ENCODE data around the gene RAB7B.
A peak's percentile ranks its signal among the peaks of the same experiment; 100 is the strongest.

Gene RAB7B

DNA sequence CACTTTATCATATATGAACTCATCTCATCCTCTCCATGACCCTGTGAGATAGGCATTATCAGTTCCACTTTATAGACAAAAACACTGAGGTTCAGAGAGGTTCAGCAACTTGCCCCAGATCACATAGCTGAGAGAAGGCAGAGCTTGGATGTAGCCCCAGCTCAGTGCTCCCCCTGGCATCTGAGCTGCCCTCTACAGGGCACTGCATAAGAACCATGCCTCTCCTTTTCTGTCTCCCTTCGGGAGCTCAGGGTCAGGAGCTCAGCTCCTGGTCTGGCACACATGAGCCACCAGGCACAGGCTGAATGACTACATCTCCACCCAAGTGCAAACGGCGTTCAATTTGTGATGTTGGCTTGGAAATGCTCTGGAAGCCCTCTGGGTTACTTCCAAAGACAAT, 16.9 kb downstream of the RAB7B start:
- TF ChIP-seq, protein P1, sequence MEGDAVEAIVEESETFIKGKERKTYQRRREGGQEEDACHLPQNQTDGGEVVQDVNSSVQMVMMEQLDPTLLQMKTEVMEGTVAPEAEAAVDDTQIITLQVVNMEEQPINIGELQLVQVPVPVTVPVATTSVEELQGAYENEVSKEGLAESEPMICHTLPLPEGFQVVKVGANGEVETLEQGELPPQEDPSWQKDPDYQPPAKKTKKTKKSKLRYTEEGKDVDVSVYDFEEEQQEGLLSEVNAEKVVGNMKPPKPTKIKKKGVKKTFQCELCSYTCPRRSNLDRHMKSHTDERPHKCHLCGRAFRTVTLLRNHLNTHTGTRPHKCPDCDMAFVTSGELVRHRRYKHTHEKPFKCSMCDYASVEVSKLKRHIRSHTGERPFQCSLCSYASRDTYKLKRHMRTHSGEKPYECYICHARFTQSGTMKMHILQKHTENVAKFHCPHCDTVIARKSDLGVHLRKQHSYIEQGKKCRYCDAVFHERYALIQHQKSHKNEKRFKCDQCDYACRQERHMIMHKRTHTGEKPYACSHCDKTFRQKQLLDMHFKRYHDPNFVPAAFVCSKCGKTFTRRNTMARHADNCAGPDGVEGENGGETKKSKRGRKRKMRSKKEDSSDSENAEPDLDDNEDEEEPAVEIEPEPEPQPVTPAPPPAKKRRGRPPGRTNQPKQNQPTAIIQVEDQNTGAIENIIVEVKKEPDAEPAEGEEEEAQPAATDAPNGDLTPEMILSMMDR (IDR thresholded peaks at IDR 0.05; ENCODE audit: extremely low read depth, missing control alignments) = no peak
- DNase-seq (ENCODE audit: low spot score) = no peak

DNA sequence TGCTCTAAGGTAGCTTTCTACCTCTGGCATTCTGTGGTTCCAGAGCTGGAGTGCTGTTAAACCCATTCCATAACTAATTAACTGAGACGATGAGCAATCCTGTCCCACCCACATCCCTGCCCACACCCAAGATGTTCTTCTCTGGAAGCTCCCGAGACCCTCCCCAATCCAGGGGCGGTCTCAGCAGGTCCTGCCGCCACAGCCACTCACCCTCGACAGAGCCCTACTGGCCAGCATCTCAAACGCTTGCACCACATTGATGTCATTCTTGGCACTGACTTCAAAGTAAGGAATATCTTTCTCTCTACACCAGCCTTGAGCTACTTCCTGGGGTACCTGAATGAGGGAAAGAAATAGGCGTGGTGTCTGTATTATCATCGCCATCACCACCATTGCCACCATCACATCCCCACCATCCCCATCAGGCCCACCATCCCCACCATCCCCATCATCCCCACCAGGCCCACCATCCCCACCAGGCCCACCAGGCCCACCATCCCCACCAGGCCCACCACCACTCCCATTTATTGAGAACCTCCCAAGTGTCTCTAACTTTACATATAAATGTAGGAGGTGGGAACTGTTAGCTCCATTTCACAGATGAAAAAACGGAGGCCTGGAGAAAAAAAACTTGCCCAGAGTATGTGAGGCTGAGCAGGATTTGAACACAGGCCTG, 17.7 kb downstream of the RAB7B start:
- no peak for DNase-seq (ENCODE audit: low spot score)
- TF ChIP-seq, protein P1 (IDR thresholded peaks at IDR 0.05; ENCODE audit: extremely low read depth, missing control alignments) = no peak

DNA sequence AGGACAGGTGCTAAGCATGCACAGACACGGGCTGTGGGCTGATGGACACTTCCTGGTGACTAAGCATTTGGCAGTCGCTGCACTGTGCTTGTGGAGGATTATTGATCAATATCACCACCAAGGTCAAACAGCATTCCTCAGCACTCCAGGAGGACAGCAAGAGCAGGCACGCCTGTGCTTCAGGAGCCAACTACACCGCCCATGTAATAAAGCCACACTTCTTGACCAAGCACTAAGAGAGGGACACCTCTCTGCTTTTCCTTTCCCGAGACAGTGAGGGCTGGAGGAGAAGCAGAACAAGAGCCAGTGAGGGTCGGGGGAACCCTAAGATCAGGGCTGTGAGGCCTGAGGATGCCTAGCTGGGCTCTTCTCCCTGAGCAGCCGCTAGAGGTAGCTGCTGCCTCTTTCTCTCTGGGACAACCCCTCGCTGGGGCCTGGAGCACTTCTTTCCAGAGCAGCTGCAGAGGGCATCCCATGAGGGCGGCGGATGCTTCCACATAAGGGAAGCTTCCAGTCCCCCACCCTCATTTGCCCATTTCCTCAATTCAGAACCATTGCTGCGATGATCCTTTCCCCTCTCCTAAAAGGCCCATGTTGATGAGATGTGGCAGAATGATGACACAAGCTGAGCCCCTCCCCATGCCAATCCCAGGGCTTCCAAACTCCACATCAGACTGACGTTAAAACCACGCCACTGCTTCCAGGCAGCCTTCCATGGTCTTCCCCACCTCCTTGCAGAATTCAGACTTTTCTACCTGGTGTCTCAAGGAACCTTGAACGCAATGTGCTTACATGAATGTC, 19.1 kb downstream of the RAB7B start:
- TF ChIP-seq, protein P1 (IDR thresholded peaks at IDR 0.05; ENCODE audit: extremely low read depth, missing control alignments) = peak; percentile 69

DNA sequence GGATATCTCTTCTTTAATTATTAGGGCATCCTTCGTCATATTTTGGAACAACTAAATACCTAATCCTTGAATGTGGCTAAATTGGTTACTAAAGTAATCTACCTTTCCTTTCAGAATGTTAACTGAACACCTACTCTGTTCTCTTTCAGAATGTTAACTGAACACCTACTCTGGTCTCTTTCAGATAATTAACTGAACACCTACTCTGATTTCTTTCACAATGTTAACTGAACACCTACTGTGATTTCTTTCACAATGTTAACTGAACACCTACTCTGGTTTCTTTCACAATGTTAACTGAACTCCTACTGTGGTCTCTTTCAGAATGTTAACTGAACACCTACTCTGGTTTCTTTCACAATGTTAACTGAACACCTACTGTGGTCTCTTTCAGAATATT, 21.9 kb downstream of the RAB7B start:
- TF ChIP-seq, protein P1 (IDR thresholded peaks at IDR 0.05; ENCODE audit: extremely low read depth, missing control alignments) = no peak
- no peak for DNase-seq (ENCODE audit: low spot score)

More for the DNA sequence above, 19.1 kb downstream of the RAB7B start:
- DNase-seq (ENCODE audit: low spot score) = peak; percentile 74

DNA sequence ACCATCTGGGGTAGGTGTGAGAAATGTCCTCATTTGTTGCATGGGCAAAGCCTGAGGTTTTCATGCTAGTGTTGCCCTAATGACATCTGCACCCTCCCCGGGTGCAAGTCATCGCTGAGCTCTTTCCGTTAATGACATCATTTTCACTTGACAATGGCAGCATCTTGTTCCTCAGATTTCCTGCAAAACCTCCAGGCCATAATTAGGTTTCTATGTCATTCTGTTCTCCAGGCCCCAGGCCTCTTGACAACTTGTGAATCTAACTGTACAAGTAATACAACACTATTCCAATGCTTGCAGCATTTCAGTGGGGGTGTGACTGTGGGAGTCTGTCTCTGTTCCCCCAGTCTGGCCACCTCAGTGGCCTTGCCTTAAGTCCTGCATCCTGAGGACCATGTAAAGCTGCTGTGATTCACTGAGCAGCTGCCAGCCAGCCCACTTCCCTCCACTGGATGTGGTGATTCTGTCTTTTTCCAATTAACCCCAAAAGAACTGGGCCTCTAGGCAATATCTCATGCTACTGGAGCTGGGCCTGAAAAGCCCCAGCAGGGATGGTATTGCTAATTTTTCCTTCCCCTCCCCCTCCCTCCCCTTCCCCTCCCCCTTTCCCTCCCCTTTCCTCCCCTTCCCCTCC, 22.8 kb downstream of the RAB7B start:
- TF ChIP-seq, protein P1 (IDR thresholded peaks at IDR 0.05; ENCODE audit: extremely low read depth, missing control alignments) = no peak
- no peak for DNase-seq (ENCODE audit: low spot score)

DNA sequence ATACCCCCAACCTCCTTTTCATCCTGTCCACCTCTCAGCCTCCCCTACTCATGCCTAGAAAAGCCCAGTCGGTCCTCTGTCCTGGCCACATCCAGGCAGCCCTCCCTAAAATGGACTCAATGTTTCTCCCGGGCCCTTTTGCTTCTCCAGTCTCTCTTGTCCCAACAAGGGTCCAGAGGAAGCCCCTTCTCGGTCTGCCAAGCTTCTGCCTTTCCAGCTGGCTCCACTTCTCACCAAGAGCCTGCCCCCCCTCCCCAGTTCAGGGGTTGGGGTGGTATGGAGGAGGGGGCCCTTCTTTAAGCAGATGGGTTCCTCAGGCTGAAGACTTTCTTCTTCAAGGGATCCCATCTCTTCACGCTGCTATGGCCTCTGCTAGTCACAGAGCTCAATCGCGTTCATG, 23.9 kb downstream of the RAB7B start:
- TF ChIP-seq, protein P1 (IDR thresholded peaks at IDR 0.05; ENCODE audit: extremely low read depth, missing control alignments) = no peak
- no peak for DNase-seq (ENCODE audit: low spot score)

DNA sequence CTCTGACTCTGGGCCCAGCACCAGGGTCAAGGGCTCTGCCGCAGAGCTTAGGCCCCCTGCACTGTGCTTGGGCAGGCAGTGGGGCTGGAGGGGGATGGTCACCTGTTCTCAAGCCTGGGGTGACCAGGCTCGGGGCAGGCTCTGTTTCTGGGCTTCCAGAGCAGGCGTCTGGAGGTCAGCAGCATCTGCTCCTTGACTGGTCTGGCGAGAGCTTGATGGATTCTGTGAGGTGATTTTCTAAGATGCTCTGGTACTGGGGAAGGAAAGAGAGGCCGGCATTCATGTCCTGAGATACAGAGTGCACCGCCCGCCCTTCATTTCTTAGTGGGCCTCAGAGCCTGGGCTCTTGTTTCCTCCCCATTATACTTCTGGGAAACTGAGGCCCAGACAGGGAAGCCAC, 24.5 kb downstream of the RAB7B start:
- TF ChIP-seq, protein P1 (IDR thresholded peaks at IDR 0.05; ENCODE audit: extremely low read depth, missing control alignments) = no peak
- no peak for DNase-seq (ENCODE audit: low spot score)

All from GM20000 (cell line).